GM19193 (cell line): ENCODE data around the gene LITAFD.

Experiments
- POLR2A ChIP-seq: IDR thresholded peaks from 4 replicates; pipeline ENCODE4 v1.6.1; 2011; ENCODE audit not compliant: insufficient read depth, insufficient read length; ENCODE audit errors: extremely low read depth

The LITAFD gene

DNA sequence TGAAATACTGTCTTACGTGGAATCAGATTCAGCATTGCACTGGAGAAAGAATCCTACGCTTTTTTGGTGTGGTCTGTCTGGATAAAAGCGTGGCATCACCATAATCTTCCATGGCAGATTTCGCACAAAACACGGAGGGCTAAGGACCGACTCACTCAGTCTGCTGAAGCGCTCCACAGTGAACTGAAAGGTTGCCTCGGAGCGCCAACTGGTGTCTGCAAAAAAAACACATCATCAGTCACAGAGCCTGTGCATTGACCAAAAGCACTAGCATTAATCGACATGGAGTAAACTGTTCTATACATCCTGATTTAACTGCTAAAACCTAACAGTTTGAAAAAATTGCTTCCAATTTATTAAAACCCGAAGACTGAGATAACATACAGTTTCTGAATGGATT lies 41.0 kb downstream of the LITAFD start:
- TF ChIP-seq POLR2A: no peak

DNA sequence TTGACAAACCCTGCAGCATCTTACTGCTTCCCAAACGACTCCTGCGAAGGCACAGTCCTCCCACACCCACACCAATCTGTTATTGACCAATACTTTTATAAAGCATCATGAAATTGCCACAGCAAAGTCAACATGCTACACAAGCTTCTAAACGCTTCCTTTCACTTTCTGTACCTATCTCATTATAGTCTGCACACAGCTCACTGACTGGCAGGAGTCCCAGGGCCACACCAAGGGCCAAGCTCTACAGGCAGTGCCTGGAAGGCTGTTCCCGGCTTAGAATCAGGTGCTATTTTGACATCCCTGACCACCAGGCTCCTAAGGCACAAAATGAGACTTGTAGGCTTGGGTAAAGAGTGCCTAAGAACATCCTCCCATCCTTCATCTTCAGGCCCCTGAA lies 42.1 kb downstream of the LITAFD start:
- no peak for TF ChIP-seq POLR2A

DNA sequence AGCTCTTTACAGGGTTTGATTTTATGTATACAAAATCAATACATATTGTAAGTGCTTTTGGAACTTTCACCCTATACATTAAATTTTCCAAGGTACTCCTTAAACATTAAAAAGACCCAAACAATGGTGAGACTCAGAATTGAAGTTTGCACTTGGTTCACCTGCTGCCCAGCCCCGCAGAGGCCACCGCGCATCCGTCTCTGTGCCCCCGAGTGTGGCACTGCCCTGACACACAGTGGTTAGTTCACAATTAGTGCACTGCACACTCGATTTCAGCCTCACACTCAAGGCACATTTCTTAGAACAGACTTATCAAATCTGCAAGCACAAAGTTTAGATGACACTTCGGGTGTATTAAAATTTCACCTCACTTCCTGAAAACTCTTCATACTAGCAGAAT lies 43.3 kb downstream of the LITAFD start:
- TF ChIP-seq POLR2A: no peak

DNA sequence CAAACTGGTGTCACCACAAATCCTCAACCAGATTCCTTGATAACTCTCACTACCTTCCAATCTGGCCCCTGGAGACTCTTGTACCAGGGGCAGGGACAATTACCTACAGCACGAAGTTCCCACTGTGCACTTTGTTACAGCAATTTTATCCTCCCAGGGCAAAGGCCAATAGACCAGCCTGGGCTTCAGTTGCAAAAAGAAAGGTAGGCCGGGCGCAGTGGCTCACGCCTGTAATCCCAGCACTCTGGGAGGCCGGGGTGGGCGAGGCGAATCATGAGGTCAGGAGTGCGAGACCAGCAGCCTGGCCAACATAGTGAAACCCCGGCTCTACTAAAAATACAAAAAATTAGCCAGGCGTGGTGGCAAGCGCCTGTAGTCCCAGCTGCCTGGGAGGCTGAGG lies 44.7 kb downstream of the LITAFD start:
- no peak for TF ChIP-seq POLR2A

DNA sequence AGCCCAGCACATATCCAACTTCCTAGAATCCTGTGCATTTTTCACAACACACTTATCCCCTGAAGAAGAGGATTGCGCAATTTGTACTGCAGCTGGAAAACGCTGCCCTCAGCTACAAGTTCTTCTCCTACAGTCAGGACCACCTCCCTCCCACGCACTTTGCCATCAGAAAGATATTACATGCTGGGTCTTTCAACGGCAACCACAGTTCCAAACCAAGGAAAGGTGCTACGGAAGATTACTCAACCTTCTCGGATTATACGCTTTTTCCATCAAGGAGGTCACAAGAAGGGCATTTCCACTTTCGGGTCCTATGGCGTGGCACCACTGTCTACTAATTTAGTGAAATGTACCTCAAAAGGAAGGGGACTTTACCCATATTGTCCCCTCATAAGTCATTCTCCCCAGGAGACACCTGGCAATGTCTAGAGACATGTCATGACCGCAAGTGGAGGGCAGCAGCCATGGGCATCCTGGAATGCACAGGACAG lies 46.4 kb downstream of the LITAFD start:
- no peak for TF ChIP-seq POLR2A

DNA sequence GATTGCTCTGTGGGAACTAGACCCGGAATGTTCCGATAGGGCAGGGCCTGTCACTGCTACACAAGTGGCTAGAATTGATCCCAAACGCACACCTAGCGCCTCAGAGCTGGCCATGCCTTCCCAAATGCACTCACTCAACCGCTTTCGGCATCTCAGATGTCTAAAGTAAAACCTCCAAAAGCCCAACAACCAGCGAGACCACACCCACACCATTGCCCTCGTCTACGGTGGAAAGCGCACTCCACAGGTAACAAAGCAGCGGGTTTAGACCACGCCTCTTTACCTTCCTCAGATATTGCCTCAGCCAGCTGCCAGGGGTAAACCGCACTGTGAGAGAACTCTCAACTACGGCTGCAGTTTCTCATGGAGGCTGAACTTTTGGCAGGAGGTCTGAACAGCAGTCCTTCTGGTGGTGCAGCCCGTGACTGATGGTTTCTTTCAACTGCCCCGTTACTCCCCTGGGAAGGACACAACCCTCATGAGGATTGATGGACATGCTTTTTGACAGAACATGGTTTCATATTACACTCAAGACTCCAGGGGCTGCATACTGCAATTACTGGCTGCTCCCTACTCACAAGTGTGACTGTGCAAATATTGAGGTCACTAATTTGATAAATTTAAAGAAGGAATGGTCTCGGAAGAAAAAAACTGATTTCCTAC lies 47.1 kb downstream of the LITAFD start:
- no peak for TF ChIP-seq POLR2A

DNA sequence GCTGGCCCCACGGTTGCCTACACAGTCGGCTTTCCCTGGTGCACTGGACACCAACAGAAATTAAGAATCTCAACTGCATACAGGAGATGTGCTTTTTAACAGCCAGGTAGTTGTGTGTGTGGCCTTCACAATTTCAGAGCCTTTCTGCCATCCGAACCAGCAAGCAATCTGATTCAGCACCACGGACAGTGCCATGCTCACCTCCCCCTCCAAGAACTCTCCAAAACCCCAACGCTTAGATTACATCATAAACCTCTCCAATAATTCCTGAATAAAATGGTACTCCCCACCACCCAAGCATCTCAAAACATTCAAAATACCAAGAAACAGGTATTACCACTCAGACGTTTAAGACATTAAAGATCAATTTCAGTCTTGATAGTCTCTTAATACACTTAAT lies 49.7 kb downstream of the LITAFD start:
- no peak for TF ChIP-seq POLR2A

DNA sequence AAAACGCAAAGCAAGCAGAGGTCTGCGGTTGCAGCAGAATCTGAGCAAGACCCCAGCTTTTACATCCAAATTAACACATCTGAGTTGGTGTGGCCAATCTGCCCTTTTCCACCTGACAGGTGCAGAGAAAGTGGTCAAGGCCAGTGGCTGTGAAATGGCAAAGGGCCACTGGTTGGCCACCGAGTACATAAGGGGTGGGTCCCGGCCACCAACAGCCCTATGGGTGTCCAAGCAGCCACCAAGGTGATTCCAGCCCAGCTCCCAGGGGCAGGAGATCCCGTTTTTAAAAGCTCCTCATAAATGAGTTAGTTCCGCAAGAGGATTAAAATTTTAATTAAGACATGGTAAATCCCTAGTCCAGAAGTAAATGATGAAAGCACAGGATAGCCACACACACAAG lies 52.5 kb downstream of the LITAFD start:
- TF ChIP-seq POLR2A: no peak
